HK-2 (cell line): ENCODE data around the gene HIPK1.
"Not testable (repeated sequence)": the region's sequence is repeated elsewhere in the genome, so short reads cannot be mapped to it uniquely, and the experiment has no call there.

Source experiments
- DNase-seq: peaks from one replicate; pipeline ENCODE4 v3.0.0-alpha.2; 2018; ENCODE audit not compliant: unreplicated experiment

Gene HIPK1

DNA sequence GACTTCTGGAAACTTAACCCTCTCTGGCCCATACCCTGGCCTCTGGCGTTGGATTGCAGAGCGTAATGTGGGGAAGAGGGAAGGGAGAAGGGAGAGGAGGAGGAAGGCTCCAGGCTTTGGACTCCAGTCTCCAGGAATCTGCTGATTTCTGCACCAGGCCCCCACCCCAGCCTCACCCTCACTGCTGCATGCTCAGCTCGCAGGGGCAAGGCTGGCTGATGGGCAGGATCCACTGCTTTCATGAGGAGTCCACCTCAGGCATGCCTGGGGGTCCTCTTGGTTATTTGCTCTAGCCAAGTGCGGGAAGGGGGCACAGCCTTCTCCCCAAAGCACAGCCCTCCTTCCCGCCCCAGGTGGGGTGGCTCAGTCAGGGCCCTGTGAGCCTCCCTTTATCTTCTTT is 53.8 kb downstream of the HIPK1 start:
- no peak for DNase-seq

GRCh38 chr1:113983391-113983790 is 54.3 kb downstream of the HIPK1 start:
- no peak for DNase-seq

- no peak for DNase-seq
These were observed 54.7 kb downstream of the HIPK1 start for GRCh38 chr1:113983826-113984225.

GRCh38 chr1:113984710-113985109 is 55.6 kb downstream of the HIPK1 start:
- no peak for DNase-seq

DNA sequence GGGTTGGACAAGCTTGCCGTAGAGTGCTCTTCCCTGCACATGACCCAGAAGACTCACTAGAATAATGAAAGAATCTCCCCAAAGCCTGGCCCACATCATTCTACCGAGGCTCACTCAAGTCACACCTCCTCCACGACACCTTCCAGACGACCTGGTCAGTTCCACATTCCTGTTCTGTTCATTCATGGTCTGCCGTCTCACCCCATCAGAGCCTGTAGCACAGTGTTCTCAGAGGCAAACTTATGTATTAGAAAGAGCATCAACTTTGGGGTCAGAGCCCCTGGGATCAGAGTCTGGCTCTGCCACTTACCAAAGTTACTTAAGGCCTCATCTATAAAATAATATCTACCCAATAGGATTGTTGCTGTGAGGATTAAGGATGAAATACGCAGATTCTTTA is 57.7 kb downstream of the HIPK1 start:
- DNase-seq = no peak

DNA sequence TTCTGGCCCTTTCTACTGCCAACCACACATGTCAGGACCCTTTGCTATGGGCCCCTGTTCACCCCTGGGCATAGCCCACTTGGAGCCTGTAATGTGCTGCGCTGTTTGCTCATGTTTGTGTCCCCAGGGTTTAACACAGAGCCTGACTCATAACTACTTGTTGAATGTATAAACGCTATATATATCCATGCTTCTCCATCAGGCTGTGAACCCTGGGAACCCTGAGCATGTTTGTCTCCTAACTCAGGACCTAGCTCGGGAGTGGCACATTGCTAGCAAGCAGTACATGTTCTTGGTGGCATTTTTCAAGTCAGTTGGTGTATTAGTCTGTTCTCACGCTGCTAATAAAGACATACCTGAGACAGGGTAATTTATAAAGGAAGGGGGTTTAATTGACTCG is 58.1 kb downstream of the HIPK1 start:
- no peak for DNase-seq

DNA sequence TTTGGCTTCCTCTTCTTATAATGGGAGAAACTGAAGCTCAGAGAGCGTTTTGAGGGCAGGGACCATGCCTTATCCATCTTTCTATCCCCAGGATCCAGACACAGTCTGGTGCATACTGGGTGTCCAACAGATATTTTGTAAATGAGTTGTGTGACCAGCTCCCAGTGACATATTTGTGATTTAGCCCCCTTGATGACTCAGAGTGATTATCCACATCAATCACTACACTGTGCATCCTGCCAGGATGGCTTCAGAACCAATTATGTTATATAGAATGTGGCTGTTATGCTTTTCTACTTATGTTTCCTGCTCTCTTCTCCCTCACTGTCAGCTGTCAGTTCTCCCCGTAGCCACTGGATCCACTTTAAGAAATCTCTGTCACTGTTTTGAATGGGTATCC is 61.4 kb downstream of the HIPK1 start:
- DNase-seq = no peak

- DNase-seq = no peak
These were observed 61.8 kb downstream of the HIPK1 start for GRCh38 chr1:113990961-113991360.

DNA sequence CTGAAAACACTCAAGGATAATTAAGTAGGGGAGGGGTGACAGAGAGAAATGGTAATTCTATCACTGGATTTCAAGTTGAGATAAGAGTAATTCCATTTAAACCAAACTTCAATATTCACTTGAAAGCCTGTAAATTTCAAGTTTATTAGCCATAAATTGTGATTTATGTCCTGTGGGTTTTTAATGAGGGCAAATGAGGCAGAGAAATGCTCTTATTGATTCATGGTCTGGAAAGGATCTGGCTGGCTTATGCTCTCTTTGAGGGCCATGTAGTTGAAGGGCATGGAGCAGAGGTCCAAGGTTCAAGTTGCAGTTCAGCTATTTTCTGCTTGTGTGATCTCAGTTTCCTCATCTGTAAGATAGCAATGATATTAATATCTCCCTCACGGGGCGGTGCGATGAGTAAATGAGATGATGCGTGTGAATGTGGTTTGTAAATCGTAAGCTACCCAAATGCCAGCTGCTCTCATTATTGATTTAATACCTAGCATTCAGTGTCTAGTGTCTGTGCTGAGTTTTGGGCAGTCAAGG is 62.4 kb downstream of the HIPK1 start:
- DNase-seq = no peak

GRCh38 chr1:113993072-113993471 is 63.9 kb downstream of the HIPK1 start:
- DNase-seq = no peak

DNA sequence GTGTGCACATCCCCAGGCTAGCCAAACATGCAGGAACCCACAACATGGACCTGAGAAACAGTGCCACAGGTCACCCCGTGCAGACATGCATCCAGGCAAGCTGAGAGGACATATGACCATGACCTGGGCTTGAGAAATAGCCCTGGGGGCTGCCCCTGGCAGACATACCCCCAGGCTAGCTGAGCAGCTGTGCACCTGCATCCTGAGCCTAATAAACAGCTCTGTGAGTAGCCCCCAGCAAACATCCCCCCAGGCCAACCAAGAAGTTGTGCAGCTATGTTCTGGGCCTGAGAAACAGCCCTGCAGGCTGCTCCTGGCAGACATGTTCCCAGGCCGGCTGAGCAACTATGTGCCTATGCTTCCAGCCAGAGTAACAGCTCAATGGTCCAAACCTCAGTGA is 64.6 kb downstream of the HIPK1 start:
- DNase-seq = no peak

DNA sequence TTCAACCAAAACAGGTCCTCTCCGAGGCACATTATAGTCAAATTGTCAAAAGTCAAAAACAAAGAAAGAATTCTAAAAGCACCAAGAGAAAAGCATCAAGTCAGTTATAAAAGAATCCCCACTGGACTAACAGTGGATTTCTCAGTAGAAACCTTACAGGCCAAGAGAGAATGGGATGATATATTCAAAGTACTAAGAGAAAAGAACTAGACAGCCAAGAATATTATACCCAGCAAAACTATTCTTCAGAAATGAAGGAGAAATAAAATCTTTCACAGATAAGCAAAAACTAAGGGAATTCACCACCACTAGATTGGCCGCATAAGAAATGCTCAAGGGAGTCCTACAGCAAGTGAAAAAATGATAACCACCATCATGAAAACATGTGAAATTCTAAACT is 66.3 kb downstream of the HIPK1 start:
- no peak for DNase-seq

- no peak for DNase-seq
These were observed 69.2 kb downstream of the HIPK1 start for GRCh38 chr1:113998361-113998760.

- no peak for DNase-seq
These were observed 70.1 kb downstream of the HIPK1 start for GRCh38 chr1:113999233-113999632.

DNA sequence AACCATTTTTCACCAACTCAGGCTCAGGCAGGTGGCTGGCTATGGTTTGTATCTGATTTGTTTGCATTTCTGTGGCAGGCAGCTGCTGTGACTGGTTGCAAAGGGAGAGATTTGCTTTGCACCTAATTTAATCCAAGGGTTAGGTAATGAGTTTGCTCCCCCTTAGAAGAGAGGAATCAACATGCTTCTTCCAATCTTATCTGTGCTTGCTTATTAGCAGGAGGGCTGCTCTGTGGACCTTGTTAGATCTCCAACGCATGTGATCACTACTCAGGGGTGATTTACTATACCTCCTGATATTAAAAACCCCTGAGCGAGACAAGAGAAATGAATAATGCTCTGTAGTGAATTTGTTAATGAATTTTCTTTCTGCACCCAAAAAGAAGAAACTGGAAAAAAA is 70.7 kb downstream of the HIPK1 start:
- no peak for DNase-seq

DNA sequence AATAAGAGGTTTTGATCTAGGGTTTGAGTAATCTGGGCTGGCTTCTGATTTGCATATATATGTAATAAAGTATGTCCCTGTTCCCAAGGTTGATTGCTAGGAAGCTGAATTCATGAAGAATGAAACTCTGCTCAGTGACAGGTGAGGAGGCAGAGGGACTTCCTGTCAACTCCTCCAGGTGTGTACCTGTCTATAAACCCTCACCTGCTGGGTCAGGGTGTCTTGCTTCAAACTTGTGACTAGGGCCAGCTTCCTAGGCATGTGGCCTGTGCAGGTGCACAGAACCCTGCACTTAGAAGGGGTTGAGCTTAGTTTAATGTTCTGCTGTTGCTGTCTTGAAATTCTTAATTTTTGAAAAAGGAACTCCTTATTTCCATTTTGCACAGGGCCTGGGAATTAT is 71.3 kb downstream of the HIPK1 start:
- DNase-seq = no peak

- DNase-seq = no peak
These were observed 73.5 kb downstream of the HIPK1 start for GRCh38 chr1:114002492-114003239.

GRCh38 chr1:114003431-114003830 is 74.3 kb downstream of the HIPK1 start:
- no peak for DNase-seq

- not testable (repeated sequence) for DNase-seq
These were observed 77.7 kb downstream of the HIPK1 start for GRCh38 chr1:114006825-114007224.

DNA sequence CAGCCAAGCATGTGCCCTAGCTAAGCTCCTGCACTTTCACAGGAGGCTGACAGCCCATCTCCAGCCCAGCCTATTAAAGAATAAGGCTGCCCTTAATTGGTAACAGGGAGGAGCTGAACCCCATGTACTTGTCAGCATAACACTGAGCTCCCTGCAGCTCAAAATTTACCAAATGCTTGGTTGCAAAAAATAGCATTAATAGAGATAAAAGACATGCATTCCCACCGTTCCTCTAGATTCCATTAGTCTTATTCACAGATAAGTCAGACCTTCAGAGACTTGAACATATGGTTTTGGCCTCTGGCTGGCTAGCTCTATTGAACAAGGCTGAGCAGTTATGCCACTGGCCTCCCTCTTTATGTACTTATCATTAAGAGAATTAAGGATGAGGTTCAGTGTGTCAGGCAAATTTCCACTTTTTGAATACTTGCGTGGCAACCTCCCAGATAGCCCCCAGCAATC is 79.4 kb downstream of the HIPK1 start:
- no peak for DNase-seq

DNA sequence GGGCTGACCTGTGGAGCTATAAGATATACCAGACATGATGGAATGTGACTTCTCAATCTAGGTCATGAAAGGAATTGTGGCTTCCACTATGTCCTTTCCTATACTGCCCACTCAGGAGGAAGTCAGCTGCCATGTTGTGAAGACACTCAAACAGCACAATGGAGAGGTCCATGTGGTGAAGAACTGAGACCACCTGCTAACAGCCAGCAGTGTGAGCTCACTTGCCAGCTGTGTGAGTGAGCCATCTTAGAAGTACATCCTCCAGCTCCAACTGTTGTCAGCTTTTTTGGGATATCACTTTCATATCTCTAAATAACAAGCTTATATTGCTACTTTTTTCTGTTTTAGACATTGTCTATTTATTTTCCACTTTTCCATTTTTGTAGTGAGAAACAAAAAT is 79.9 kb downstream of the HIPK1 start:
- DNase-seq = no peak

GRCh38 chr1:114009393-114009792 is 80.3 kb downstream of the HIPK1 start:
- DNase-seq = no peak

DNA sequence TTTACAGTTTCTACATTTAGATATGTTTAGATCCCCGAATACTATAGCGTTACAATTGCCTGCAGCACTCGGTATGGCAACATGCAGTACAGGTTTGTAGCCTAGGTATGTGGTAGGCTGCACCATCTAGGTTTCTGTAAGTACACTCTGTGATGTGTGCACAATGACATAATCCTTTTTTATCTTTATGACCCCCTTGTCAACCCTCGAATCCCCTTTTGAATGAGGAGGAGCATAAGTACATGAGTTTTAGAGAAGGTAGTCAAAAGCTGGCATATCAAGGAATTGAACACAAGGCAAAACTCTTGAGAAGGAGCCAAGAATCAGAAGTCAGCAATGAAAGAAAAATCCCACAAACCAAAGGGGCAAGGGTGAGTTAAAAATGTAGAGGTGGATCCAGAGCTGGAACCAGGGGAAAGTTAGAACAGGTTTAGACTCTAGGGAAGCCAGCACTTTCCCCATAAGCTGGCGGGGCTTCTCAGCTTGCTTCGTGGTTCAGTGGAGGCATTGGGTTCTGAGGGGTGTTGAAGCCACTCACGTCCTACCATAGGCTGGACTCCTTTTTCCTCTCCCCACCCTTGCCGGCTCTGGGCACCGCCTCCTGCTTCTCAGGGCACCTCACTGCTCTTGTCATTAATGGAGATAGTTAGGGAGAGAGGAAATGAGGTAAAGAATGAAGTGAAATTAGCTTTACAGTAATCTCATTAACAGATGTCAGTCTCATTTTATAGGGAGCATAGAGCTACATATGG is 81.5 kb downstream of the HIPK1 start:
- DNase-seq = no peak
